ENCODE measurements around the gene UPK3BL1. TPM values are rescaled to one million over a fixed set of nuclear protein-coding genes. Genes with fewer than 3 reads are reported as not detected.
A peak's percentile ranks its signal among the peaks of the same experiment; 100 is the strongest.
"Not testable (repeated sequence)": the region's sequence is repeated elsewhere in the genome, so short reads cannot be mapped to it uniquely, and the experiment has no call there.

The UPK3BL1 gene
- total RNA-seq, 4 donors from 2014 or later = 14.2 to 57.6 (median 44.9) TPM

- H3K36me3 ChIP-seq; DNase-seq; H3K27me3 ChIP-seq; intact Hi-C loops (cut with DNase I); H3K9me3 ChIP-seq; H3K27ac ChIP-seq; H3K4me1 ChIP-seq; H3K4me3 ChIP-seq (replicated peaks in 1 of 3): not testable (repeated sequence)
- 100% methylated on average over 3 of the region's 11 CpGs; no CpG with 5 or more reads in 1 of the 2 donors for WGBS, 2 donors
These were observed 22.2 kb upstream of the UPK3BL1 start for GRCh38 chr7:102664765-102665164.

- WGBS, 2 donors = no CpG with 5 or more reads among the region's 4 CpGs
- H3K36me3 ChIP-seq; DNase-seq; H3K4me3 ChIP-seq (replicated peaks in 1 of 3); H3K27me3 ChIP-seq; H3K4me1 ChIP-seq; intact Hi-C loops (cut with DNase I); H3K9me3 ChIP-seq; H3K27ac ChIP-seq: not testable (repeated sequence)
These were observed 7.3 kb upstream of the UPK3BL1 start, which contains the start of gene SPDYE2B for GRCh38 chr7:102649924-102650323. TSS of gene SPDYE2B (plus strand) at chr7:102650319. CDS start at chr7:102652349, 2,030 bp downstream.

- WGBS, 2 donors = 92 to 94% methylated on average over 5 to 7 of the region's 7 CpGs
- H3K4me1 ChIP-seq; H3K27ac ChIP-seq; H3K4me3 ChIP-seq (replicated peaks in 1 of 3); H3K27me3 ChIP-seq; H3K36me3 ChIP-seq; H3K9me3 ChIP-seq; DNase-seq; intact Hi-C loops (cut with DNase I): not testable (repeated sequence)
These were observed 5.2 kb upstream of the UPK3BL1 start for GRCh38 chr7:102647813-102648212.

DNA sequence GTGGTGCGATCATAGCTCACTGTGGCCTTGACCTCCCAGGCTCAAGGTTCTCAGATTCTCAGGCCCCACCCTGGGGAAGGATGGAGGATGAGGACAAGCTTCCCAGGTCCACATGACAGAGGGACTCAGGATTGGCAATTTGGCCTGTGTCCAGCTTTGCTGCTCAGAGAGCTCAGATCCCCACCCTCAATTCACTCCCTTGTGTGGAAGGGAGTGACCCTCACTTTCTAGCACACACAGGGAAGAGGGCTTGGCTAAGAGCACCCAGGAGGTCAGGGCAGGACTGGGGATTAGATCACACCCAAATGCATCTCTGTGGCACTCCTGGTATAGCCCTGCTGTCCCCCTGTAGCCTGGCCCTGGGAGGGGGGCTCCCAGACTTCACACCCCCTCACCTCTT, 813 bp upstream of the UPK3BL1 start:
- WGBS, 2 donors = 100% methylated on average over 1 of the region's 1 CpG; no CpG with 5 or more reads in 1 of the 2 donors
- intact Hi-C loops (cut with DNase I); H3K4me3 ChIP-seq (replicated peaks in 1 of 3); H3K27me3 ChIP-seq; H3K4me1 ChIP-seq; H3K36me3 ChIP-seq; H3K9me3 ChIP-seq; H3K27ac ChIP-seq; DNase-seq: not testable (repeated sequence)

- H3K9me3 ChIP-seq; H3K4me3 ChIP-seq (replicated peaks in 1 of 3); H3K27ac ChIP-seq; H3K27me3 ChIP-seq; H3K4me1 ChIP-seq; intact Hi-C loops (cut with DNase I); H3K36me3 ChIP-seq: not testable (repeated sequence)
- WGBS, 2 donors = 92% methylated on average over 4 of the region's 11 CpGs; no CpG with 5 or more reads in 1 of the 2 donors
- DNase-seq = peak in 1 of 2 donors; percentile 21
These were observed 3.7 kb downstream of the UPK3BL1 start for GRCh38 chr7:102638848-102639247.

GRCh38 chr7:102636956-102637355, 5.6 kb downstream of the UPK3BL1 start:
- H3K36me3 ChIP-seq; H3K4me3 ChIP-seq (replicated peaks in 1 of 3); H3K27ac ChIP-seq; H3K27me3 ChIP-seq; H3K9me3 ChIP-seq; DNase-seq; intact Hi-C loops (cut with DNase I); H3K4me1 ChIP-seq: not testable (repeated sequence)
- 89 to 97% methylated on average over 6 to 13 of the region's 13 CpGs for WGBS, 2 donors

- H3K4me1 ChIP-seq; H3K27ac ChIP-seq; H3K36me3 ChIP-seq; DNase-seq; H3K27me3 ChIP-seq; H3K4me3 ChIP-seq (replicated peaks in 1 of 3); H3K9me3 ChIP-seq; intact Hi-C loops (cut with DNase I): not testable (repeated sequence)
- WGBS, 2 donors = no CpG with 5 or more reads among the region's 5 CpGs
These were observed 7.2 kb downstream of the UPK3BL1 start for GRCh38 chr7:102635354-102635753.

DNA sequence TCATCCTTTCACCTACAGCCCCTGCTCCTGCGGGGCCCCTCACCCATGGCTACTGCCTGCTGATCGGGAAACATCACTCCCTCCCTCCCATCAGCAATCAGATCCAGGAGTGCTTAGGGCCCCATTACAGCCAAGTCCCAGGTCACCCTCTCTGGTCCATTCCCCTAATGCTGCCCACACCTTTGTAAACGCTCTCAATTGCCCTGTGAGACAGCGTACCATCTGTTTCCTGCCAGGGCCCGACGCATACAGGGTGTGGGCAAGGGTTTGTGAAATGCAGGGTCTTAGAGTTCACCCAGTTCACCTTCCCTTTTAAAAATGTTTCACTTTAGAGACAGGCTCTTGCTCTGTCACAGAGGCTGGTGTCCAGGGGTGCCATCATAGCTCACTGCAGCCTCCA, 8.3 kb downstream of the UPK3BL1 start:
- H3K36me3 ChIP-seq; H3K27me3 ChIP-seq; H3K4me1 ChIP-seq; H3K4me3 ChIP-seq (replicated peaks in 1 of 3); H3K27ac ChIP-seq; intact Hi-C loops (cut with DNase I); DNase-seq; H3K9me3 ChIP-seq: not testable (repeated sequence)
- WGBS, 2 donors = 60 to 72% methylated on average over 2 to 4 of the region's 6 CpGs

GRCh38 chr7:102630622-102631021, 12.0 kb downstream of the UPK3BL1 start:
- 60 to 83% methylated on average over 1 to 2 of the region's 9 CpGs for WGBS, 2 donors
- H3K9me3 ChIP-seq; H3K4me3 ChIP-seq (replicated peaks in 1 of 3); H3K4me1 ChIP-seq; intact Hi-C loops (cut with DNase I); H3K27ac ChIP-seq; H3K36me3 ChIP-seq; DNase-seq; H3K27me3 ChIP-seq: not testable (repeated sequence)

DNA sequence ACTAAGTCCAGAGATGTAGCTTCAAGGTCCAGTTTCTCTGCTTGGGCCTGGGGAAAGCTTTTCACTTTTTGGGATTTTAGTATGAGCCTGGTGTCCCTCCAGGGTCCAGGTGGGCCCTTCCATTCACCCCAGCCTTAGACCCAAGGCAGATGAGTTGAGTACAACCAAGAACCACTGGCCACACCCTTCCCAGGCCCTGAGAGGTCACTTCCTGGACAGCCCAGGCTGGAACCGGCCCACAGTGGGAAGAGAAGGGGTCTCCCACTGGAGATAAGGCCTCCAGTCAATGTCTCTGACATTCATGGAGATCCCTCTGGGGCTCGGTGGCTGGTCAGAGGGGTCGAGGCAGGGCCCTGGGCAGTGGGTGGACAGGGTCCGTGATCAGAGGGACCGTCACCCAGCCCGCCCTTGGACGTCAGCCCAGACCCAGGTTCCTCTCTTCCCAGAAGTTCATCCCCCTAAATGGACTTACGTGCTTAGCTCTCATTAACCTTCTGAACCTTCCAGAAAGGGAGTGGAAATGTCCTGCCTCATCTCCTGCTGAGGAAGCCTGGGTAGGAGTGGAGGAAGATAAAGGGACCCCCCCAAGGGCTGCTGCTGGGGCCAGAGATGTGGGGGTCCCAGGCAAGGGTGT, 15.2 kb downstream of the UPK3BL1 start:
- H3K4me1 ChIP-seq; H3K4me3 ChIP-seq (replicated peaks in 1 of 3); H3K27me3 ChIP-seq; H3K36me3 ChIP-seq; intact Hi-C loops (cut with DNase I); H3K9me3 ChIP-seq; H3K27ac ChIP-seq; DNase-seq: not testable (repeated sequence)
- no CpG with 5 or more reads among the region's 8 CpGs for WGBS, 2 donors

DNA sequence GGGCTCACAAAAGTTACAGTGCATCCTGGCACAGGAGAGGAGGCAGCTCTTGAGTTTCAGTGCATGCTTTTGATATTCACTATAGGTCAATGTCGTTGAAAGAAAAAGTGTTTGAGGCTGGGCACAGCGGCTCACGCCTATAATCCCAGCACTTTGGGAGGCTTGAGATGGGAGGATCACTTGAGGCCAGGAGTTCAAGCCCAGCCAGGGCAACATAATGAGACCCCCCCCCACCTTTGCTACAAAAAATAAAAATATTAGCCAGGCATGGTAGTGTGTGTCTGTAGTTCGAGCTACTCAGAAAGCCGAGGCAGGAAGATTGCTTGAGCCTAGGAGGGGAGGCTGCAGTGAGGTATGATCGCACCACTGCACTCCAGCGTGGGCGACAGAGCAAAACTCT, 24.5 kb downstream of the UPK3BL1 start:
- H3K36me3 ChIP-seq; intact Hi-C loops (cut with DNase I); H3K4me1 ChIP-seq; H3K27me3 ChIP-seq; H3K27ac ChIP-seq; H3K4me3 ChIP-seq (replicated peaks in 1 of 3); H3K9me3 ChIP-seq; DNase-seq: not testable (repeated sequence)
- WGBS, 2 donors = no CpG with 5 or more reads among the region's 8 CpGs

GRCh38 chr7:102616507-102617125, 26.0 kb downstream of the UPK3BL1 start, which contains the start of gene RASA4:
TSS of gene RASA4 (minus strand) at chr7:102616756. CDS start at chr7:102616689, 67 bp downstream.
- H3K4me1 ChIP-seq; H3K27me3 ChIP-seq; intact Hi-C loops (cut with DNase I); H3K36me3 ChIP-seq; H3K27ac ChIP-seq; H3K9me3 ChIP-seq: not testable (repeated sequence)
- DNase-seq = peak in 1 of 2 donors; percentile 50
- no CpG with 5 or more reads among the region's 62 CpGs for WGBS, 2 donors
- H3K4me3 ChIP-seq (replicated peaks in 1 of 3) = peak within 1 kb of the TSS in 1 of 3 donors; percentile 23

DNA sequence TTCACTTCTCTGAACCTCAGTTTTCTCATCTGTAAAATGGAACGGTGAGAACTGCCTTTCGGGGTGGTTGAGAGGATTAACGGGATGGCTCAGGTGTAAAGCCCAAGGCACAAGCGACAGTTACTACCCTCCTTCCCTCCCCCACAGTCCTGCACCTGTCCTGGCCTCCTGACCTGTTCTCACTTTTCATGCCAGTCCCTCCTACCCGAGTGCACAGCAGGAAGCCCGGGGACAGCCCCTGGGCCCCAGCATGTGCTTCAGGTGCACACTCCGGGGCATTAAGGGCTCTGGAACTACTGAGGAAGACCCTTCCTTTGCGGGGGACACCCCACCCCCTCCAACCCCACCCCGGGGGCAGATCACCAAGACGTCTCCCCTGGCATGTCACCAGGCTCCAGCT, 26.7 kb downstream of the UPK3BL1 start:
- H3K36me3 ChIP-seq; intact Hi-C loops (cut with DNase I); H3K4me1 ChIP-seq; H3K27ac ChIP-seq; DNase-seq; H3K27me3 ChIP-seq; H3K4me3 ChIP-seq (replicated peaks in 1 of 3); H3K9me3 ChIP-seq: not testable (repeated sequence)
- WGBS, 2 donors = no CpG with 5 or more reads among the region's 10 CpGs

All from thyroid gland (tissue), 4 donors.